RWPE2 (cell line): ENCODE results near the gene SLC9A7.

Experiments used
- ATAC-seq: fragments of 200-7000 bp; cut with Tn5 transposase; 3 replicates; pipeline ENCODE4 v1.9.1; 2021; ENCODE audit warnings: low read depth
- DNase-seq: peaks from one replicate; pipeline ENCODE4 v3.0.0-alpha.2; 2020; ENCODE audit warnings: low spot score
- H3K27ac ChIP-seq: fragments of 450-650 bp; 2 replicates; pipeline ENCODE4 v1.5.1; 2017; ENCODE audit warnings: mild to moderate bottlenecking; ENCODE audit not compliant: poor library complexity, severe bottlenecking
- H3K27me3 ChIP-seq: fragments of 250-450 bp; sonication (Bioruptor Pico); 2 replicates; pipeline ENCODE4 v1.5.1; 2021; ENCODE audit warnings: mild to moderate bottlenecking, moderate library complexity; ENCODE audit not compliant: insufficient read depth, poor library complexity, severe bottlenecking
- H3K36me3 ChIP-seq: fragments of 250-450 bp; sonication (Bioruptor Pico); 2 replicates; pipeline ENCODE4 v1.5.1; 2020; ENCODE audit warnings: low read depth, mild to moderate bottlenecking, moderate library complexity
- H3K4me1 ChIP-seq: fragments of 250-450 bp; sonication (Bioruptor Pico); 2 replicates; pipeline ENCODE4 v1.5.1; 2021; ENCODE audit warnings: mild to moderate bottlenecking, moderate library complexity; ENCODE audit not compliant: insufficient read depth, poor library complexity, severe bottlenecking
- H3K4me3 ChIP-seq: fragments of 250-450 bp; sonication (Bioruptor Pico); 2 replicates; pipeline ENCODE4 v1.5.1; 2021; ENCODE audit warnings: mild to moderate bottlenecking, moderate library complexity; ENCODE audit not compliant: severe bottlenecking
- H3K9me3 ChIP-seq: fragments of 250-450 bp; sonication (Bioruptor Pico); 2 replicates; pipeline ENCODE4 v1.5.1; 2021; ENCODE audit warnings: mild to moderate bottlenecking, moderate library complexity; ENCODE audit not compliant: severe bottlenecking
- TF ChIP-seq, protein P1 (sequence below): fragments of 450-650 bp; IDR thresholded peaks from one replicate; pipeline ENCODE4 v1.5.1; 2017; ENCODE audit warnings: mild to moderate bottlenecking, moderate library complexity; ENCODE audit not compliant: poor library complexity, severe bottlenecking

Gene SLC9A7

DNA sequence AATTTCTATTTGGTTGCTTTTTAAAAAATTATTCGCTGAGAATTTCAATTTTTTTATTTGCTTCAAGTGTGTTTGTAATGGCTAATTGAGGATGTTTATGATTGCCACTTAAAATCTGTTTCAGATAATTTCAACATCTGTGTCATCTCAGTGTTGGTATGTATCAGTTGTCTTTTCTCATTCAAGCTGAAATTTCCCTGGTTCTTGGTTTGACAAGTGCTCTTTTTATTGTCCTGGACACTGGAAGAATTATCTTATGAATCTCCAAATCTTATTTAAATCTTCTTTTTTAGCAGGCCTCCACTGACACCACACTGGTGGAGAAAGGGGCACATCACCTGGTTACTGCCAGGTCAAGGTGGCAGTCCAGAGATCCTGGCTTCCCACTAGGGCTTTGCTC is 163.8 kb downstream of the SLC9A7 start:
- ATAC-seq: no peak
- TF ChIP-seq, protein P1, sequence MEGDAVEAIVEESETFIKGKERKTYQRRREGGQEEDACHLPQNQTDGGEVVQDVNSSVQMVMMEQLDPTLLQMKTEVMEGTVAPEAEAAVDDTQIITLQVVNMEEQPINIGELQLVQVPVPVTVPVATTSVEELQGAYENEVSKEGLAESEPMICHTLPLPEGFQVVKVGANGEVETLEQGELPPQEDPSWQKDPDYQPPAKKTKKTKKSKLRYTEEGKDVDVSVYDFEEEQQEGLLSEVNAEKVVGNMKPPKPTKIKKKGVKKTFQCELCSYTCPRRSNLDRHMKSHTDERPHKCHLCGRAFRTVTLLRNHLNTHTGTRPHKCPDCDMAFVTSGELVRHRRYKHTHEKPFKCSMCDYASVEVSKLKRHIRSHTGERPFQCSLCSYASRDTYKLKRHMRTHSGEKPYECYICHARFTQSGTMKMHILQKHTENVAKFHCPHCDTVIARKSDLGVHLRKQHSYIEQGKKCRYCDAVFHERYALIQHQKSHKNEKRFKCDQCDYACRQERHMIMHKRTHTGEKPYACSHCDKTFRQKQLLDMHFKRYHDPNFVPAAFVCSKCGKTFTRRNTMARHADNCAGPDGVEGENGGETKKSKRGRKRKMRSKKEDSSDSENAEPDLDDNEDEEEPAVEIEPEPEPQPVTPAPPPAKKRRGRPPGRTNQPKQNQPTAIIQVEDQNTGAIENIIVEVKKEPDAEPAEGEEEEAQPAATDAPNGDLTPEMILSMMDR: no peak
- Histone ChIP-seq H3K27me3 (no peaks in the 10 kb centered on the region), H3K4me3 (no peak overlapping the region), H3K27ac (no peak overlapping the region), H3K4me1 (peaks cover 7% of the 10 kb centered on the region), H3K36me3 (no peaks in the 10 kb centered on the region; the same call in 1 of the 2 replicates), H3K9me3 (no peaks in the 10 kb centered on the region)
- no peak for DNase-seq

- H3K36me3 ChIP-seq: no peaks in the 10 kb centered on the region; the same call in 1 of the 2 replicates
- ATAC-seq (peak; percentile 55), DNase-seq (no peak)
- TF ChIP-seq, protein P1: no peak
- no peaks in the 10 kb centered on the region for H3K9me3 ChIP-seq
- no peak overlapping the region for H3K4me3 ChIP-seq
- peaks cover 40% of the 10 kb centered on the region for H3K4me1 ChIP-seq
- peak overlapping the region; percentile 97 for H3K27ac ChIP-seq
- H3K27me3 ChIP-seq: no peaks in the 10 kb centered on the region
Observed at GRCh38 chrX:46589977-46590723, 168.8 kb downstream of the SLC9A7 start.

DNA sequence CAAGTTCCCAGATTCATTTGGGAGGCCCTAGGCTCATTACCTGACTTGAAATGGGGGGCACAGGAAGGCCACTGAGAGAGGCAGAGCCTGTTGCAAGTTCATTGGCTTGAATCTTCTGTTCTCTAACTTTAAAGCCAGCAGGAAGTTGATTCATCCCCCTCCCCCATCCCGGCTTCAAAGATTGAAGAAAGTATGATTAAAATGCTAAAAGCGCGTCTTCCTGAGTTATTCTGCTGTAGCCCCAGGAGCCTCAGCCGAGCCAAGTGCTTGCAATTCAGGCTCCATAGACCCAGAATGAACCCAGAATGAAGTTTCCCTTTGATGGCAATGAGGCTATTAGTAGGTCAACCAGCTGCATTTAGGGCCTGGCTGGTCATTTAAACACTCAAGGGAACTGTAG is 170.7 kb downstream of the SLC9A7 start:
- H3K4me1 ChIP-seq: peaks cover 53% of the 10 kb centered on the region
- TF ChIP-seq, protein P1: no peak
- DNase-seq (no peak), ATAC-seq (peak; percentile 51; the same call in 1 of the 3 replicates)
- peak overlapping the region; percentile 97 for H3K27ac ChIP-seq
- no peaks in the 10 kb centered on the region; the same call in 1 of the 2 replicates for H3K36me3 ChIP-seq
- no peak overlapping the region for H3K4me3 ChIP-seq
- no peaks in the 10 kb centered on the region for H3K27me3 ChIP-seq
- H3K9me3 ChIP-seq: no peaks in the 10 kb centered on the region

- Histone ChIP-seq H3K27ac (peak overlapping the region; percentile 97), H3K4me3 (no peak overlapping the region), H3K36me3 (no peaks in the 10 kb centered on the region; the same call in 1 of the 2 replicates), H3K27me3 (no peaks in the 10 kb centered on the region), H3K4me1 (peaks cover 54% of the 10 kb centered on the region), H3K9me3 (no peaks in the 10 kb centered on the region)
- DNase-seq (no peak), ATAC-seq (no peak)
- TF ChIP-seq, protein P1: no peak
Observed at GRCh38 chrX:46587753-46588171, 171.2 kb downstream of the SLC9A7 start.

- Histone ChIP-seq H3K4me1 (peaks cover 60% of the 10 kb centered on the region), H3K9me3 (no peaks in the 10 kb centered on the region), H3K27me3 (no peaks in the 10 kb centered on the region), H3K27ac (peak overlapping the region; percentile 97), H3K4me3 (no peak overlapping the region), H3K36me3 (no peaks in the 10 kb centered on the region; the same call in 1 of the 2 replicates)
- DNase-seq (peak; percentile 53), ATAC-seq (peak; percentile 59)
- TF ChIP-seq, protein P1: no peak
Observed at GRCh38 chrX:46587158-46587557, 171.8 kb downstream of the SLC9A7 start.
